ENCODE results near the gene ITGA7.

ITGA7 gene

DNA sequence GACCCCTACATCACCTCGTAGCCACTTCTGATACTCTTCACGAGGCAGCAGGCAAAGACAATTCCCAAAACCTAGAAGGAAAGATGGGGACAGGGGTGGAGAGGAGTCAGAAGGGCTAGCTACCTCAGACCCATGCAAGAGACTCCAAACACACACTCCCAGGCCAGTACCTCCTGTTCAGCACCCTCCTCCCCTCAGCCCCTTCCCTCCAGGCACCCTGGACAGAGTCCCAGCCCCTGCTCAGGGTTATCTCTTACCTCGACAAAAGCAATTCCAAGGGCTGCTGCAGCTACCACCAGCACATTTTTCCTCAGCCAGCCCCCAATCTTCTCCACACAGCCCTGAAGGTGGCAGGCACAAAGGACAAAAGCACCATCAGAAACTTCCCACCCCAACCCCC lies 17.9 kb upstream of the ITGA7 start:
- TF ChIP-seq ESRRG (CRISPR knock-in tag; IDR thresholded peaks at IDR 0.05) (no peak), ZC3H10 (CRISPR knock-in tag; IDR thresholded peaks at IDR 0.05) (no peak), CSDC2 (CRISPR knock-in tag; IDR thresholded peaks at IDR 0.05) (no peak), ZNF8 (CRISPR knock-in tag; IDR thresholded peaks at IDR 0.05) (no peak), PPARA (CRISPR knock-in tag; IDR thresholded peaks at IDR 0.05; ENCODE audit: borderline replicate concordance) (no peak)
- no peak for ATAC-seq

DNA sequence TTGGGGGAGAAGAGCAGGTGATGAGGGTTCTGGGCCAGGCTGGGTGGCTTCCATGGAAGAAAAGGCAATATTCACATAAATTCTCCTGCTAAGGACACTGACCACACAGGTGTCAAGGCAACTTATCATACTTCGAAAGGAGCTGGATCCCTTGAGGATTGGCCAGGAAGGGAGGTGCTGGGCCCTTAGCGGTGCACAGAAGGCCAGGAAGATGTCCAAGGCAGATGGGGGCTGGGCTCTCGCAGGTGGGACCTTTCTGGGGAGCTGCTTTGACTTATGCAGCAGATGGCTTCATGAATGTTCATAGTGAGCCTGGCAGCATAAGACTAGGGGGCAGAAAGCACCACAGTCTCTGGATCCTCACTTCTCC lies 17.2 kb upstream of the ITGA7 start:
- ATAC-seq: no peak
- TF ChIP-seq SNAI2 (CRISPR knock-in tag; IDR thresholded peaks at IDR 0.05) (no peak), ZNF565 (CRISPR knock-in tag; conservative IDR thresholded peaks at IDR 0.05; ENCODE audit: low read depth) (no peak), BACH2 (CRISPR knock-in tag; IDR thresholded peaks at IDR 0.05; ENCODE audit: borderline replicate concordance) (no peak), ISL1 (CRISPR knock-in tag; IDR thresholded peaks at IDR 0.05) (no peak), OSR1 (CRISPR knock-in tag; IDR thresholded peaks at IDR 0.05) (no peak), CSDC2 (CRISPR knock-in tag; IDR thresholded peaks at IDR 0.05) (no peak), ZNF70 (CRISPR knock-in tag; IDR thresholded peaks at IDR 0.05) (no peak), TCF4 (CRISPR knock-in tag; IDR thresholded peaks at IDR 0.05; ENCODE audit: borderline replicate concordance) (no peak), GLIS3 (CRISPR knock-in tag; IDR thresholded peaks at IDR 0.05) (no peak), PPARA (CRISPR knock-in tag; IDR thresholded peaks at IDR 0.05; ENCODE audit: borderline replicate concordance) (no peak), ZNF8 (CRISPR knock-in tag; IDR thresholded peaks at IDR 0.05) (no peak)
- TF ChIP-seq, protein P1, sequence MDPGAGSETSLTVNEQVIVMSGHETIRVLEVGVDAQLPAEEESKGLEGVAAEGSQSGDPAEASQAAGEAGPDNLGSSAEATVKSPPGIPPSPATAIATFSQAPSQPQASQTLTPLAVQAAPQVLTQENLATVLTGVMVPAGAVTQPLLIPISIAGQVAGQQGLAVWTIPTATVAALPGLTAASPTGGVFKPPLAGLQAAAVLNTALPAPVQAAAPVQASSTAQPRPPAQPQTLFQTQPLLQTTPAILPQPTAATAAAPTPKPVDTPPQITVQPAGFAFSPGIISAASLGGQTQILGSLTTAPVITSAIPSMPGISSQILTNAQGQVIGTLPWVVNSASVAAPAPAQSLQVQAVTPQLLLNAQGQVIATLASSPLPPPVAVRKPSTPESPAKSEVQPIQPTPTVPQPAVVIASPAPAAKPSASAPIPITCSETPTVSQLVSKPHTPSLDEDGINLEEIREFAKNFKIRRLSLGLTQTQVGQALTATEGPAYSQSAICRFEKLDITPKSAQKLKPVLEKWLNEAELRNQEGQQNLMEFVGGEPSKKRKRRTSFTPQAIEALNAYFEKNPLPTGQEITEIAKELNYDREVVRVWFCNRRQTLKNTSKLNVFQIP (CRISPR knock-in tag; IDR thresholded peaks at IDR 0.05; ENCODE audit: borderline replicate concordance, low read depth): no peak
- TF ChIP-seq, protein P2, sequence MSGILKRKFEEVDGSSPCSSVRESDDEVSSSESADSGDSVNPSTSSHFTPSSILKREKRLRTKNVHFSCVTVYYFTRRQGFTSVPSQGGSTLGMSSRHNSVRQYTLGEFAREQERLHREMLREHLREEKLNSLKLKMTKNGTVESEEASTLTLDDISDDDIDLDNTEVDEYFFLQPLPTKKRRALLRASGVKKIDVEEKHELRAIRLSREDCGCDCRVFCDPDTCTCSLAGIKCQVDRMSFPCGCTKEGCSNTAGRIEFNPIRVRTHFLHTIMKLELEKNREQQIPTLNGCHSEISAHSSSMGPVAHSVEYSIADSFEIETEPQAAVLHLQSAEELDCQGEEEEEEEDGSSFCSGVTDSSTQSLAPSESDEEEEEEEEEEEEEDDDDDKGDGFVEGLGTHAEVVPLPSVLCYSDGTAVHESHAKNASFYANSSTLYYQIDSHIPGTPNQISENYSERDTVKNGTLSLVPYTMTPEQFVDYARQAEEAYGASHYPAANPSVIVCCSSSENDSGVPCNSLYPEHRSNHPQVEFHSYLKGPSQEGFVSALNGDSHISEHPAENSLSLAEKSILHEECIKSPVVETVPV (CRISPR knock-in tag; IDR thresholded peaks at IDR 0.05): no peak
- TF ChIP-seq, protein P3, sequence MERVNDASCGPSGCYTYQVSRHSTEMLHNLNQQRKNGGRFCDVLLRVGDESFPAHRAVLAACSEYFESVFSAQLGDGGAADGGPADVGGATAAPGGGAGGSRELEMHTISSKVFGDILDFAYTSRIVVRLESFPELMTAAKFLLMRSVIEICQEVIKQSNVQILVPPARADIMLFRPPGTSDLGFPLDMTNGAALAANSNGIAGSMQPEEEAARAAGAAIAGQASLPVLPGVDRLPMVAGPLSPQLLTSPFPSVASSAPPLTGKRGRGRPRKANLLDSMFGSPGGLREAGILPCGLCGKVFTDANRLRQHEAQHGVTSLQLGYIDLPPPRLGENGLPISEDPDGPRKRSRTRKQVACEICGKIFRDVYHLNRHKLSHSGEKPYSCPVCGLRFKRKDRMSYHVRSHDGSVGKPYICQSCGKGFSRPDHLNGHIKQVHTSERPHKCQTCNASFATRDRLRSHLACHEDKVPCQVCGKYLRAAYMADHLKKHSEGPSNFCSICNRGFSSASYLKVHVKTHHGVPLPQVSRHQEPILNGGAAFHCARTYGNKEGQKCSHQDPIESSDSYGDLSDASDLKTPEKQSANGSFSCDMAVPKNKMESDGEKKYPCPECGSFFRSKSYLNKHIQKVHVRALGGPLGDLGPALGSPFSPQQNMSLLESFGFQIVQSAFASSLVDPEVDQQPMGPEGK (CRISPR knock-in tag; IDR thresholded peaks at IDR 0.05; ENCODE audit: borderline replicate concordance): no peak
- TF ChIP-seq, protein P4, sequence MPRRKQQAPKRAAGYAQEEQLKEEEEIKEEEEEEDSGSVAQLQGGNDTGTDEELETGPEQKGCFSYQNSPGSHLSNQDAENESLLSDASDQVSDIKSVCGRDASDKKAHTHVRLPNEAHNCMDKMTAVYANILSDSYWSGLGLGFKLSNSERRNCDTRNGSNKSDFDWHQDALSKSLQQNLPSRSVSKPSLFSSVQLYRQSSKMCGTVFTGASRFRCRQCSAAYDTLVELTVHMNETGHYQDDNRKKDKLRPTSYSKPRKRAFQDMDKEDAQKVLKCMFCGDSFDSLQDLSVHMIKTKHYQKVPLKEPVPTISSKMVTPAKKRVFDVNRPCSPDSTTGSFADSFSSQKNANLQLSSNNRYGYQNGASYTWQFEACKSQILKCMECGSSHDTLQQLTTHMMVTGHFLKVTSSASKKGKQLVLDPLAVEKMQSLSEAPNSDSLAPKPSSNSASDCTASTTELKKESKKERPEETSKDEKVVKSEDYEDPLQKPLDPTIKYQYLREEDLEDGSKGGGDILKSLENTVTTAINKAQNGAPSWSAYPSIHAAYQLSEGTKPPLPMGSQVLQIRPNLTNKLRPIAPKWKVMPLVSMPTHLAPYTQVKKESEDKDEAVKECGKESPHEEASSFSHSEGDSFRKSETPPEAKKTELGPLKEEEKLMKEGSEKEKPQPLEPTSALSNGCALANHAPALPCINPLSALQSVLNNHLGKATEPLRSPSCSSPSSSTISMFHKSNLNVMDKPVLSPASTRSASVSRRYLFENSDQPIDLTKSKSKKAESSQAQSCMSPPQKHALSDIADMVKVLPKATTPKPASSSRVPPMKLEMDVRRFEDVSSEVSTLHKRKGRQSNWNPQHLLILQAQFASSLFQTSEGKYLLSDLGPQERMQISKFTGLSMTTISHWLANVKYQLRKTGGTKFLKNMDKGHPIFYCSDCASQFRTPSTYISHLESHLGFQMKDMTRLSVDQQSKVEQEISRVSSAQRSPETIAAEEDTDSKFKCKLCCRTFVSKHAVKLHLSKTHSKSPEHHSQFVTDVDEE (CRISPR knock-in tag; IDR thresholded peaks at IDR 0.05): no peak

DNA sequence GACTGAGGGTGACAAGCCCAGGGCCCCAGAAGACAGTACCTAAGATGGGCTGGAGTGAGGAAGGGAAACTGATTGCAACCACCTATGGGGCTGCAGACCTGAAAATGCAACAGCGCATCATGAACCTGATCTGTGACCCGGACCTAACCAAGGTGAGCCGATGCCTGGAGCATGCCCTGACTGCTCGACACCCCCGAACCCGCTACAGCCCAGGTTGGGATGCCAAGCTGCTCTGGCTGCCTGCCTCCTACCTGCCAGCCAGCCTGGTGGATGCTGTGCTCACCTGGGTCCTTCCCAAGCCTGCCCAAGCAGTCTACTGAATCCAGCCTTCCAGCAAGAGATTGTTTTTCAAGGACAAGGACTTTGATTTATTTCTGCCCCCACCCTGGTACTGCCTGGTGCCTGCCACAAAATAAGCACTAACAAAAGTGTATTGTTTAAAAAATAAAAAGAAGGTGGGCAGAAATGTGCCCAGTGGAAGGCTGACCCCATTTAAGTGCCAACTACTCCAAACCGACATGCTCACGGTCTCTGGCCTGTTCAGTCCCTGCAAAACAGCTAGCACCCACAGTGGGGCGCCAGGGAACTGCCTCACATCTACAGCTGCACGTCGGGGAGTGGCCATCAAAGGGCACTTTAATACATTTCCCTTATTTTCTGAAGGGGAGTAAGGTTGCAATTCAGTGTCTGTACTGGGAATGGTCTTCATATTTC lies 16.7 kb upstream of the ITGA7 start:
- ATAC-seq: peak; percentile 13; the same call in 2 of the 3 replicates
- TF ChIP-seq, protein P3 (CRISPR knock-in tag; IDR thresholded peaks at IDR 0.05; ENCODE audit: borderline replicate concordance): no peak
- no peak for TF ChIP-seq ZNF565 (CRISPR knock-in tag; conservative IDR thresholded peaks at IDR 0.05; ENCODE audit: low read depth)

Measured in SK-N-SH treated with all-trans-retinoic acid at 6 μM for 48 hours (cell line).